BLaER1 treated with 17β-estradiol and CSF1 and Interleukin-3, amounts not matched to agents 10 nM and 100 nM (cell line): Measurements from ENCODE around the gene AMOTL2.

Experiments used
- H3K27ac ChIP-seq, 11 experiments: shearing (Covaris generic); formaldehyde crosslinking; 2 replicates each; pipeline ENCODE4 v1.8.1; 2022
- H3K27me3 ChIP-seq, 11 experiments: shearing (Covaris generic); formaldehyde crosslinking; 2 replicates each; pipeline ENCODE4 v1.8.1; 2022
- H3K36me3 ChIP-seq, 11 experiments: shearing (Covaris generic); formaldehyde crosslinking; 2 replicates each; pipeline ENCODE4 v1.8.1; 2022
- H3K4me1 ChIP-seq, 10 experiments: shearing (Covaris generic); formaldehyde crosslinking; 2 replicates each; pipeline ENCODE4 v1.8.1; 2022
- H3K4me2 ChIP-seq, 11 experiments: shearing (Covaris generic); formaldehyde crosslinking; 2 replicates each; pipeline ENCODE4 v1.8.1; 2022
- H3K4me3 ChIP-seq, 10 experiments: shearing (Covaris generic); formaldehyde crosslinking; 2 replicates each; pipeline ENCODE4 v1.8.1; 2022
- H3K9ac ChIP-seq, 11 experiments: shearing (Covaris generic); formaldehyde crosslinking; 2 replicates each; pipeline ENCODE4 v1.8.1; 2022
- H3K9me3 ChIP-seq, 11 experiments: shearing (Covaris generic); formaldehyde crosslinking; replicated peaks in 1 of 11; 2 replicates each; pipeline ENCODE4 v1.8.1; 2022
- H4K20me1 ChIP-seq, 11 experiments: shearing (Covaris generic); formaldehyde crosslinking; 2 replicates each; pipeline ENCODE4 v1.8.1; 2022
- Cebpa-rat ChIP-seq, 11 experiments: shearing (Covaris generic); IDR thresholded peaks; 2 replicates each; pipeline ENCODE4 v1.8.1; 2022

The AMOTL2 gene

GRCh38 chr3:134370611-134371531 is 3.4 kb downstream of the AMOTL2 start:
- Histone ChIP-seq H3K4me3 (no peak overlapping the region), H4K20me1 (peaks cover 0 to 31% (median 11%) of the 10 kb centered on the region in 11 experiments; a peak in 12 of 22 replicates), H3K9ac (0 out of 22 replicates have a peak overlapping the region, but pooled peaks of 1 of the 11 experiments have one; percentile 1), H3K4me1 (peaks cover 16 to 69% (median 38%) of the 10 kb centered on the region in 10 experiments; a peak in 19 of 20 replicates), H3K9me3 (no peaks in the 10 kb centered on the region), H3K27ac (no peak overlapping the region), H3K36me3 (no peaks in the 10 kb centered on the region), H3K27me3 (peaks cover 28 to 63% (median 30%) of the 10 kb centered on the region in 11 experiments), H3K4me2 (peak overlapping the region in 10 of 11 experiments; percentile 10 to 87 (median 72); a peak in 19 of 22 replicates)
- no peak for TF ChIP-seq Cebpa-rat (IDR thresholded peaks at IDR 0.05)

- H4K20me1 ChIP-seq, result peaks cover 0 to 32% (median 6%) of the 10 kb centered on the region in 11 experiments; a peak in 10 of 22 replicates
- H3K27ac ChIP-seq, result no peak overlapping the region
- no peak overlapping the region for H3K9ac ChIP-seq
- TF ChIP-seq Cebpa-rat (IDR thresholded peaks at IDR 0.05), result no peak
- H3K4me3 ChIP-seq, result no peak overlapping the region
- H3K4me2 ChIP-seq, result peak overlapping the region in 9 of 11 experiments; percentile 52 to 87 (median 74); a peak in 17 of 22 replicates
- peaks cover 16 to 74% (median 45%) of the 10 kb centered on the region in 10 experiments; a peak in 19 of 20 replicates for H3K4me1 ChIP-seq
- peaks cover 19 to 55% (median 22%) of the 10 kb centered on the region in 11 experiments for H3K27me3 ChIP-seq
- no peaks in the 10 kb centered on the region for H3K9me3 ChIP-seq
- no peaks in the 10 kb centered on the region for H3K36me3 ChIP-seq
Observed at GRCh38 chr3:134369861-134370596, 4.2 kb downstream of the AMOTL2 start.

GRCh38 chr3:134369231-134369741 is 5.0 kb downstream of the AMOTL2 start:
- Histone ChIP-seq H3K4me1 (peaks cover 23 to 74% (median 50%) of the 10 kb centered on the region in 10 experiments), H3K36me3 (no peaks in the 10 kb centered on the region), H3K4me2 (peak overlapping the region in 6 of 11 experiments; percentile 24 to 87 (median 78); a peak in 7 of 22 replicates), H3K27me3 (peaks cover 12 to 54% (median 14%) of the 10 kb centered on the region in 11 experiments), H3K9ac (no peak overlapping the region), H3K4me3 (no peak overlapping the region), H4K20me1 (peaks cover 0 to 35% (median 6%) of the 10 kb centered on the region in 11 experiments; a peak in 10 of 22 replicates), H3K27ac (no peak overlapping the region), H3K9me3 (no peaks in the 10 kb centered on the region)
- TF ChIP-seq Cebpa-rat (IDR thresholded peaks at IDR 0.05), result no peak

- Histone ChIP-seq H3K27ac (no peak overlapping the region), H3K9ac (no peak overlapping the region), H3K4me3 (no peak overlapping the region), H3K36me3 (no peaks in the 10 kb centered on the region), H3K4me2 (peak overlapping the region in 1 of 11 experiments; percentile 86; a peak in 1 of 22 replicates), H3K9me3 (no peaks in the 10 kb centered on the region), H4K20me1 (peaks cover 0 to 35% (median 6%) of the 10 kb centered on the region in 11 experiments; a peak in 10 of 22 replicates), H3K27me3 (peaks cover 8 to 54% (median 11%) of the 10 kb centered on the region in 11 experiments), H3K4me1 (peaks cover 27 to 74% (median 53%) of the 10 kb centered on the region in 10 experiments)
- no peak for TF ChIP-seq Cebpa-rat (IDR thresholded peaks at IDR 0.05)
Observed at GRCh38 chr3:134368751-134369105, 5.5 kb downstream of the AMOTL2 start.

GRCh38 chr3:134367869-134368750 is 6.1 kb downstream of the AMOTL2 start:
- H3K27me3 ChIP-seq, result peaks cover 2 to 54% (median 8%) of the 10 kb centered on the region in 11 experiments
- H3K9me3 ChIP-seq, result no peaks in the 10 kb centered on the region
- H3K4me2 ChIP-seq, result 0 out of 22 replicates have a peak overlapping the region, but pooled peaks of 2 of the 11 experiments have one; percentile 10 to 86
- no peak overlapping the region for H3K9ac ChIP-seq
- no peak overlapping the region for H3K27ac ChIP-seq
- H3K4me1 ChIP-seq, result peaks cover 26 to 74% (median 53%) of the 10 kb centered on the region in 10 experiments
- H3K36me3 ChIP-seq, result no peaks in the 10 kb centered on the region
- H4K20me1 ChIP-seq, result peaks cover 0 to 28% (median 6%) of the 10 kb centered on the region in 11 experiments; a peak in 10 of 22 replicates
- no peak for TF ChIP-seq Cebpa-rat (IDR thresholded peaks at IDR 0.05)
- H3K4me3 ChIP-seq, result no peak overlapping the region

- no peak overlapping the region for H3K4me3 ChIP-seq
- no peaks in the 10 kb centered on the region for H3K36me3 ChIP-seq
- H4K20me1 ChIP-seq, result peaks cover 0 to 27% (median 6%) of the 10 kb centered on the region in 11 experiments; a peak in 11 of 22 replicates
- H3K4me1 ChIP-seq, result peaks cover 26 to 71% (median 52%) of the 10 kb centered on the region in 10 experiments
- no peak overlapping the region for H3K27ac ChIP-seq
- no peak overlapping the region for H3K4me2 ChIP-seq
- no peak overlapping the region for H3K9ac ChIP-seq
- peaks cover 0 to 49% (median 5%) of the 10 kb centered on the region in 11 experiments; a peak in 10 of 22 replicates for H3K27me3 ChIP-seq
- no peak for TF ChIP-seq Cebpa-rat (IDR thresholded peaks at IDR 0.05)
- H3K9me3 ChIP-seq, result no peaks in the 10 kb centered on the region
Observed at GRCh38 chr3:134366928-134367811, 7.1 kb downstream of the AMOTL2 start.

- Histone ChIP-seq H3K4me3 (no peak overlapping the region), H4K20me1 (peaks cover 0 to 27% (median 5%) of the 10 kb centered on the region in 11 experiments; a peak in 10 of 22 replicates), H3K4me1 (peaks cover 25 to 63% (median 44%) of the 10 kb centered on the region in 10 experiments), H3K9ac (no peak overlapping the region), H3K4me2 (peak overlapping the region in 3 of 11 experiments; percentile 2 to 98 (median 97); a peak in 1 of 22 replicates), H3K27me3 (peaks cover 0 to 41% (median 5%) of the 10 kb centered on the region in 11 experiments; a peak in 10 of 22 replicates), H3K27ac (no peak overlapping the region), H3K9me3 (no peaks in the 10 kb centered on the region), H3K36me3 (no peaks in the 10 kb centered on the region; a peak in 1 of 22 replicates)
- no peak for TF ChIP-seq Cebpa-rat (IDR thresholded peaks at IDR 0.05)
Observed at GRCh38 chr3:134366221-134366927, 7.9 kb downstream of the AMOTL2 start.
